AG20443 (cell line): ENCODE measurements around the gene APBA2.
"Not testable (repeated sequence)": the region's sequence is repeated elsewhere in the genome, so short reads cannot be mapped to it uniquely, and the experiment has no call there.

Source experiments
- DNase-seq: peaks from one replicate; pipeline ENCODE4 v3.0.0; 2012; ENCODE audit warnings: low spot score, mixed read lengths

The APBA2 gene

DNA sequence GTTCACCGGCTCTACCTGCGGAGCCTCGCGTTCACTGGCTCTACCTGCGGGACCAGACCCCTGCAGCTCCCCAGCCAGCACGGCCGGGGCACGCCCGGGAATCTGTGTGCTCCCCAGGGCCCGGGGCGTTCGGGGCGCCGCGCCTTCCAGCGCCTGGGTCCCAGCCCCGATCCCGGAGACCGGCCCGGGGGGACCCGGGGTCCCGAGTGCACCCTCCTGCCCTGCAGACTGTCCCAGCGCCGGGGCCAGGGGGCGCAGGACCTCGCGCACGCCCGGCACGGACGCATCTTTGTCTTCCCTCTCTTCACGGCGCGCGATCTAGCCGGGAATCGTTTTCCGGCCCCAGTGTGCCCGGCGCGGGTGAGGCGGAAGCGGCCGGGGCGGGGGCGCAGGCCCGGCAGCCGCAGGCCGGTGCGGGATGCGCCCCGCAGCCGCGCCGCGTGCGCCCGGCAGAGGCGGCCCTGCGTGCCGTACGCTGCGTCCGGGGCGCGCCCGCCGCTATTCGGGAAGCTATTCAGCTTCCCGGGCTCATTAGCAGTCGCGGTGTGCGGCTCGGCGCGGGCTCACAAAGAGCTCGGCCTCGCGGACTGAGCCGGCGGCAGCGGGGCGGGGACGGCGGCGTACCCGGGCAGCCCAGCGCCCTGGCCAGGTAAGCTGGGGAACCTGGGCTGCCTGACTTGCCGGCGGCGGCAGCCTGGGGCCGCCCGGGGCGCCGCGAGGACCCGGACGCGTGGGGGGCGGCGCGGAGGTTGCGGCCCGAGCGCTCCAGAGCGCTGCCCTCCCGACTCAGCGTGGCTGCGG is at the start of gene APBA2:
Gene APBA2, plus strand, starts transcription at position 345 of the 801 bp plus-strand sequence. CDS start 167,911 bp downstream, outside the sequence.
- DNase-seq = peak; percentile 43

- not testable (repeated sequence) for DNase-seq
These were observed 45.5 kb upstream of the APBA2 start for GRCh38 chr15:28840285-28840684.

GRCh38 chr15:28842210-28842609 is 43.6 kb upstream of the APBA2 start:
- not testable (repeated sequence) for DNase-seq

DNA sequence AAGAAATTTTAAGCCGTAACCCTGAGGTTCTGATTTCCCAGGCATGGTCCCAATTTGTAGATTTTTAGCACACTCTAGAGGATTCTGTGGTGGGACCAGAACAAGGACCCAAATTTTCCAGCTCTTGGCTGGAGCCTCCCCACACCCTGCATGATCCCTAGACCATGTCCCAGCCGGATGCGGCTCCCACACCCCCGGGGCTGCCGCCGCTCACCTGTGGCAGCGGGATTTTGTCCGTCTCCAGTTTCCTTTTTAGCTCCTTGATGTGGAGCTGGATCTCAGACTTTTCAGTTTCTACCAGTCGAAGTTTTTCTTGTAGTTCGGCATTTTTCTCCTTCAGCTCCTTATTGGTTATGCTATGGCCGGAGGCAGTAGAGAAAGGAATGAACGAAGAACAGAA is 42.3 kb upstream of the APBA2 start:
- DNase-seq = not testable (repeated sequence)

DNA sequence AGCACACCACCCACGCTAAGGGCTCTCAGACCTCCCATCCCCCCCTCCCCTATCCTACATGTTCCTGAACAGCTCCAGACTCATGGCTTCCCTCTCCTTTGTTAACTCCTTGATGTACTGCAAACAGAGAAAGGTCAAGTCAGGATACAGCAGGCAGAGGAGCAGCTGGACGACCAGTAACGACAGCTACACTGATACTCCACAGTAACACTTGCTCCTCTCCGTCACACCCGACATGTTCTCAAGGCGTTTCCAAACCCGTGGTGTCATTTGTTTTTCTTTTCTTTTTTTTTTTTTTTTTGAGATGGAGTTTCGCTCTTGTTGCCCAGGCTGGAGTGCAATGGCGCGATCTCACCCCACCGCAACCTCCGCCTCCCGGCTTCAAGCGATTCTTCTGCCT is 41.6 kb upstream of the APBA2 start:
- not testable (repeated sequence) for DNase-seq

DNA sequence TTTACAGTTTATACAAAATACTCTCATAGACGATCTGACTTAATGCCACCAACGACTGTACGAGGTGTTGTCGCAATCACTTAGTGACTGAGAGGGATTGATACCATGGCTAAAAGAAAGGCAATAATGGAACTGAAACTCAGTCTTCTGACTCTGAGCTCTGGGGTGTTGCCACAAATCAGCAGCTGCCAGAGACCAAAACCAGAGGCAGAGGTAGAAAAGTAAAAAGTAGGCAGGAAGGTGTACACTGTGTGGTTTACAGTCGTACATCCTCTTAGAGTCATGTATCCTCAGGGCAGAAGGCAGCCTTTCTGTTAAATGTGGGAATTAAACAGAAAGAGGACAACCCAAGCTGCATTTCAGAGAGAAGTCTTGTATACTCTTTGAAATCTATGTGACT is 38.5 kb upstream of the APBA2 start:
- DNase-seq = not testable (repeated sequence)

DNA sequence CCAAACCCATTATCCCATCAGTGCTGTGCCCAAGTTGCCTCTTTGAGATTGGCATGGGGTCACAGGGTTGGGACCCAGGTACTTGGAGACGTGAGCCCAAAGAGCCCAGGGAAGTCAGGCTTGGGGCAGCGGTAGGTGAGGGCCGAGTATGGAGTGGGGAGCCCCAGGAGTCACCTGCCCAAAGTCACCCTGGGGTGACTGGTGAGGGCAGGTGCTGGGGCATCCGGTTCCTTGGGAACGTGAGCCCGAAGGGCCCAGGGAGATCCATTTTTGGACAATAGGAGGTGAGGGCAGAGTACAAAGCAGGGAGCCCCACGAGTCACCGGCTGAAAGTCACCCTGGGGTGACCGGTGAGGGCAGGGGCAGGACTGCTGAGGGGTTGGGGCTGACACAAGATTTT is 37.8 kb upstream of the APBA2 start:
- DNase-seq = not testable (repeated sequence)

- DNase-seq = not testable (repeated sequence)
These were observed 37.3 kb upstream of the APBA2 start, which contains the start of gene GOLGA6L7 for GRCh38 chr15:28848521-28848920. GOLGA6L7 (minus strand) TSS chr15:28848644; CDS start chr15:28848549, 95 bp downstream.

DNA sequence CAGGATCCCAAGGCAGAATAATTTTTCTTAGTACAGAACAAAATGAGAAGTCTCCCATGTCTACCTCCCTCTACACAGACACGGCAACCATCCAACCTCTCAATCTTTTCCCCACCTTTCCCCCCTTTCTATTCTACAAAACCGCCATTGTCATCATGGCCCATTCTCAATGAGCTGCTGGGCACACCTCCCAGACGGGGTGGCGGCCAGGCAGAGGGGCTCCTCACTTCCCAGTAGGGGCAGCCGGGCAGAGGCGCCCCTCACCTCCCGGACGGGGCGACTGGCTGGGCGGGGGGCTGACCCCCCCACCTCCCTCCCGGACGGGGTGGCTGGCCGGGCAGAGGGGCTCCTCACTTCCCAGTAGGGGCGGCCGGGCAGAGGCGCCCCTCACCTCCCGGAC is 36.5 kb upstream of the APBA2 start:
- not testable (repeated sequence) for DNase-seq

DNA sequence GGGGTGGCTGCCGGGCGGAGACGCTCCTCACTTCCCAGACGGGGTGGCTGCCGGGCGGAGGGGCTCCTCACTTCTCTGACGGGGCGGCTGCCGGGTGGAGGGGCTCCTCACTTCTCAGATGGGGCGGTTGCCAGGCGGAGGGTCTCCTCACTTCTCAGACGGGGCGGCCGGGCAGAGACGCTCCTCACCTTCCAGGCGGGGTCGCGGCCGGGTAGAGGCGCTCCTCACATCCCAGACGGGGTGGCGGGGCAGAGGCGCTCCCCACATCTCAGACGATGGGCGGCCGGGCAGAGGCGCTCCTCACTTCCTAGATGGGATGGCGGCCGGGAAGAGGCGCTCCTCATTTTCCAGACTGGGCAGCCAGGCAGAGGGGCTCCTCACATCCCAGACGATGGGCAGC is 36.0 kb upstream of the APBA2 start:
- not testable (repeated sequence) for DNase-seq

DNA sequence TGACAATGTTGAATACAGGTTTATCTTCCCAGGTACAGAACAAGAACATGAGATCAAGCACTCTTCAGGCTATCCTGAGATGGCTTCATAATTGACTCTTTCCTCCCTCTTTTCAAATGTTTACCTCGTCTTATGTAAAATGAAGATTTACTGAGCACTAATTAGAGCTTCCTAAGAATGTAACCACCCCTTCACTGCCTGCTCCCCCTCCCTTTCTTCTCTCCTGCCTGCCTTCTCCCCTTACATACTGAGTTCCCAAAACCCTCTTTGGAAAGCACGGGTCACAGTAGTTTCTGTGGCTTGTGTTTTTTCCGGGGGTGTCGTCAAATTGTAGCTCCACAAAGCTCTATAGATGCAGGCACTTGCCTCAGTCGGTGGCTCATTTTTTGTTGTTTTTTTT is 32.1 kb upstream of the APBA2 start:
- DNase-seq = not testable (repeated sequence)

DNA sequence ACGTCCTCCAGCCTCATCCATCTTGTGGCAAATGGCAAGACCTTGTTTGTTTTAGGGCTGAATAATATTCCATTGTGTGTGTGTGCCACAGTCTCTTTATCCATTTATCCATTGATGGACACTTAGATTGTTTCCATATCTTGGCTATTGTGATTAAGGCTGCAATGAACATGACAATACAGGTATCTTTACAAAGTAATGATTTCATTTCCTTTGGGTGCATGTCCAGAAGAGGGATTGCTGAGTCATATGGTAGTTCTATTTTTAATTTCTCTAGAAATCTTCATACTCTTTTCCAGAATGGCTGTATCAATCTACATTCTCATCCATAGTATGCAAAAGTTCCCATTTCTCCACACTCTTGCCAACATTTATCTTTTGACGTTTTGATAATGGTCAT is 31.2 kb upstream of the APBA2 start:
- DNase-seq = not testable (repeated sequence)

DNA sequence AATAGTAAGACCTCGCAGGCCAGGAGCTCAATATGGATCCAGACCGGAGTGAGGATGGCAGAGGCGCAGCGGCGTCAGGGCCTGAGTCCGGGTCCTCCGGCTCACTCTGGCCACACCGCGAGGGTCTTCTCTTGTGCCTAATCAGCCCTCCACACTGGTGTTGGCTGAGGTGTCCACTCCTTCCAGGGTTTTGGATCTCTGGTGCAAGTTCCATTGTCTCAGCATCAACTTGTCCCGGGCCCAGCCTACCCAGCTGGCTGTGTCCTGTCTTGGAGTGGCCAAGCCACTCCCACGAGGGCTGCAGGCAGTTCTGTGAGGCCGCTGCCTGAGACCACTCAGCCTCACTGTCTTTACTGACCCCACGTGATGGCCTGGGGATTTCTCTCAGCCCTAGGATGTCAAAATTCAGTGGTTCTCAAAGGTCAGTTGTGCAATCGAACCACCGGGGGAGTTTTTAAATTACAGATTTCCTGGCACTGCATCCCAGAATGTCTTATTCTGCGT is 24.7 kb upstream of the APBA2 start:
- peak; percentile 28 for DNase-seq

DNA sequence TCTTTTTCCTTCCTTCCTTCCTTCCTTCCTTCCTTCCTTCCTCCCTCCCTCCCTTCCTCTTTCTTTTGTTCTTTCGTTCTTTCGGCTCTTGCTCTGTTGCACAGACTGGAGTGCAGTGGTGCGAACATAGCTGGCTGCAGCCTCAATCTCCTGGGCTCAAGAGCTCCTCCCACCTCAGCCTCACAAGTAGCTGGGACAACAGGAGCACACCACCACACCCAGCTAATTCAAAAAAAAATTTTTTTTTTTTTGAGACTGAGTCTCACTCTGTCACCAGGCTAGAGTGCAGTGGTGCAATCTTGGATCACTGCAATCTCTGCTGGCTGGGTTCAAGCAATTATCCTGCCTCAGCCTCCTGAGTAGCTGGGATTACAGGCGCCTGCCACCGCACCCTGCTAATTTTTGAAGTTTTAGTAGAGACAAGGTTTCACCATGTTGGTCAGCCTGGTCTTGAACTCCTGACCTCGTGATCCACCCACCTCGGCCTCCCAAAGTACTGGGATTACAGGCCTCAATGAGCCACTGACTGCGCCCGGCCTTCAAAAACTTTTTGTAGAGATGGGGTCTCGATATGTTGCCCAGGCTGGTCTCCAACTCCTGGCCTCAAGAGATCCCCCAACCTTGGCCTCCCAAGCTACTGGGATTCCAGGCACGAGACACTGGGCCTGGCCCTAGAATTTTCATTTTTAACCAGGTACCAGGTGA is 24.0 kb upstream of the APBA2 start:
- not testable (repeated sequence) for DNase-seq

DNA sequence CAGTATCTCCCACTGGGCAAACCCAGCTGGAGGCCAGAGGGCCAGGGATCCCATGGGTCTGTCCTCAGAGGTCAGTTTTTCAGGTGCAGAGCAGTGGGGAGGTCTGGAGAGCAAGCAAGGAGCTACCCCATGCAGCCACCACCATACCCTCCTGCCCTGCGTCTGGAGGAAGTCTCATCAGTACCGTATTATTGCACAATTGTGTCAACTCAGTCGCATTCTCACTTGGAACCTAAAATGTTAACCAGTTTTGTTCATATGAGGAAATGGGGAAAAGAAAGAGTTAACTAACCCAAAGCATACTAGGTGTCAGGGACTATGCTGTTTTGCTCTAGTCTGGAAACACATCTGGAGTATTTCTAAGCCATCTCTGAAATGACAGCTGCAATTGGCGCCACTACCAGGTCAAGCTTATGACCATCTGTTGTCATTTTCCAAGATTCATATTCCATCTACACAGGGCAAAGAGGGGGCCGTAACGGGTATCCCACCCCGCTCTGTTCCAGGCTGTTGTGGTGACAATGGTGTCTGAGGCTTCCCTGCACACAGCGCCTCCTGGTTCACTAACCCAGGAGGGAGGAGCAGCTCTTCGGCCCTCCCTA is 16.9 kb upstream of the APBA2 start:
- DNase-seq = no peak

DNA sequence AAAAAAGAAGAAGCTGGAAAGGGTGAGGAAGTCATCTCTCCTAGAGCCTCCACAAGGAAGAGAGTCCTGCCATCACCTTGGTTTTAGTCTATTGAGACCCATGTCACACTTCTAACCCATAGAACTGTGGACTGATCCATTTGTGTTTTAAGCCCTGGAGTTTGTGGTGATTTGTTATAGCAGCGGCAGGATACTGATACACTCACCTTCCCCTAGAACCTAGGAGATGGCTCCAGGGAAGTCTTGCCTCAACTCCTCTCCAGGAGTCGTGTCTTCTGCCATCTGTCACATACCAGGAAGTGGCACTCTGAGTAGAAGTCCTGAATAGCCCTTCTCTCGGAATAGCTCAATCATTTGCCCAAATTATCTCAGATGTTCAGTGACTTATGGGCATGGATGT is 14.6 kb upstream of the APBA2 start:
- no peak for DNase-seq

DNA sequence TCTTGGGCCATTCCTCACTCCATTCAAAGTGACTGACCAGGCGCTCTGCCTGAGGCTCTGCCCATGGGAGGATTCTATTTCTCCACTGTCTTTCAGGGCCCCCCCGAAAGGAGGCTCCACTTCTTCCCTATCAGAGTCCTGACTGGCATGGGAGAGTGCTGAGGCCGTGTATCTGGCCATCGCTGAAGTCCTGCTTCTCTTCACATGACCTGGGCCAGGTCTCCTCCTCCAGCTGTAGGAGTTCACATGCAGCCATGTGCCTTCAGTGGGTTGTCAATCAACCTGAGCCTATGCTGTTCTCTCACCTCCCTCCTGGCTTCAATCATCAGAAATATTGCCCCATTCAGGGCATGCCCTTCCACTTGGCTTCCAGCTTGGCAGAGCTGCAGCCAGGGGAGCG is 12.8 kb upstream of the APBA2 start:
- DNase-seq = no peak

DNA sequence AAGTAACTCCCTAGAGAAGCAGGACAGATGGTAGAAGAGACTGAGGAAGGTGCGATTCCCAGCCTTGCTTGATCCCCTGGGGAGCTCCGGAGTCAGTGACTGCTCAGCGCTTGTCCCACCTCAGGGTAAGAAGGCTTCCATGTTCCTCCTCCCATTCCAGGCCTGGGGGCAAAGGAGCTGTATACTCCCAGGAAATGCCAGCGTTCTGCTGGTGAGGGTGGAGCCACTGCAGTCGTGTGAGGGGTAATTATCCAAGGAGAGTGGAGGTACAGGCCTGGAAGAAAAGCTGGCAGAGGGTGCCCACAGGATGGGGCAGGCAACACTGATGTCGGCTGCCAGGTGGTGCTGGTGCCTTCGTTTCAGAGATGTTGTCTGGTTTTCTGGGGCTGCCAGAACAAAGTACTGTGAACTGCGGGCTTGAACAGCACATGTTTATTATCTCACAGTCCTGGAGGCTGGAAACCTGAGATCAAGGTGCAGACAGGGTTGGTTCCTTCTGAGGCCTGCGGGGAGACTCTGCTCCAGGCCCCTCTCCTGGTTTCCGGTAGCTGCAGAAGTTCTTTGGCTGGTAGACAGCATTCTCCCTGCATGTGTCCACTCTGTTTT is 12.1 kb upstream of the APBA2 start:
- DNase-seq = no peak

DNA sequence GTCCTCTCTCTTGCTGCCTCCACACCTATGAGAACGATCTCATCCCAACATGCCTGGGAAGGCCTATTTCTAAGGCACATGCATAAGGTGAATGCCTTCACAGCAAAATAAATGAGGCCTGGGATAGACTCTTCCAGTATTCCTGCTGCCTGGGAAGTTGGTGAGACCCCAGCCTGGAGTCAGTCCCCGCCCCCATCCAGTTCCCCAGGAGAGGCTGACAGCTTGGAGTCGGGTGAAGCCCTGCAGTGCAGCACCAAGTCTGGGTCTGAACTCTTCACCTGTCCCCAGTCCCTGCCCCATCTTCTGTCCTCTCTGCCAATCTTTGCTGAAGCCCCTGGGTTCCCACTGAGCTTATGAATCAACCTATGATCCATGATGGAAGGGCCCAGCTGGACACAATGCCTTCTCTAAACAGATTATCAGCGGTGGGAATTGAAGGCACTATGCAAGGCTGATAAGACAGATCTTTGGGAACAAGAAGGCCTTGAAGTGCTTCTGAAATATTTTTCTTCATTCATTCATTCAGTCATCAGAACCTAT is 10.2 kb upstream of the APBA2 start:
- no peak for DNase-seq

GRCh38 chr15:28876131-28876844 is 9.5 kb upstream of the APBA2 start:
- DNase-seq = no peak

GRCh38 chr15:28876845-28877185 is 9.0 kb upstream of the APBA2 start:
- DNase-seq = no peak
